ENCODE data around the gene CPNE5.

DNA sequence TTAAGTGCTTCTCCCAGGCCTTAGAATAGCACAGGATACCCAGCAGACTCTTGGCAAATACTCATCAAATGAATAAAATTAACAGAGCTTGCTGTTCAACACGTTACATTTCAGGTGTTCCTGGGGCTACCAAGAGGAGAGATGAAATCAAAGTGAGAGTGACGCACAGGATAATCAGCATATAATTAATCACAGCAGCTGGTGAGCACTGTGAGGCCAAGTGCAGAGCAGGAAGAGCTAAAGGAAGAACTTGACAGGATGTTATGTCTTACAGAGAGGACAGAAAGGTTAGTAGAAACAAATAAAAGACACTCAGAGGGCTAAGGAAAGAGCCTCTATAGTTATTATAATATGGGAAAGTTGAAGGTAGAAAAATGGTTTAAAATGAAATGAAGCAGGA is 26.6 kb upstream of the CPNE5 start:
- TF ChIP-seq POLR2A (IDR thresholded peaks at IDR 0.05) = no peak
- no peak for TF ChIP-seq CTCF (IDR thresholded peaks at IDR 0.05)

All from Peyer's patch (tissue), 4 donors.